HG03060 (cell line): ENCODE data around the gene FAM83C.

Experiments
- ATAC-seq: cut with Tn5 transposase; IDR thresholded peaks from one replicate; pipeline ENCODE4 v1.9.1; 2021; ENCODE audit warnings: low read depth, moderate number of reproducible peaks; ENCODE audit not compliant: unreplicated experiment

FAM83C gene

GRCh38 chr20:35291654-35292503 is at the start of gene FAM83C:
Gene FAM83C, minus strand, starts transcription at chr20:35292425. Its CDS starts 121 bp downstream, at chr20:35292304.
- no peak for ATAC-seq

- ATAC-seq: no peak
Observed at GRCh38 chr20:35341366-35342028, 49.3 kb upstream of the FAM83C start.

- ATAC-seq: no peak
Observed at GRCh38 chr20:35340436-35340835, 48.2 kb upstream of the FAM83C start.

- no peak for ATAC-seq
Observed at GRCh38 chr20:35339636-35340035, 47.4 kb upstream of the FAM83C start.

GRCh38 chr20:35339007-35339406 is 46.8 kb upstream of the FAM83C start:
- ATAC-seq: no peak

GRCh38 chr20:35334311-35335101 is 42.3 kb upstream of the FAM83C start:
- ATAC-seq: no peak

GRCh38 chr20:35333606-35334005 is 41.4 kb upstream of the FAM83C start:
- ATAC-seq: no peak

- no peak for ATAC-seq
Observed at GRCh38 chr20:35332540-35333200, 40.4 kb upstream of the FAM83C start.

GRCh38 chr20:35329435-35330139 is 37.4 kb upstream of the FAM83C start:
- ATAC-seq: no peak

- ATAC-seq: no peak
Observed at GRCh38 chr20:35328689-35329088, 36.5 kb upstream of the FAM83C start.

- ATAC-seq: no peak
Observed at GRCh38 chr20:35328095-35328685, 36.0 kb upstream of the FAM83C start.

GRCh38 chr20:35327074-35327976 is 35.1 kb upstream of the FAM83C start:
- no peak for ATAC-seq

- no peak for ATAC-seq
Observed at GRCh38 chr20:35326740-35327073, 34.5 kb upstream of the FAM83C start.

- ATAC-seq: no peak
Observed at GRCh38 chr20:35326021-35326739, 34.0 kb upstream of the FAM83C start.

GRCh38 chr20:35325401-35325800 is 33.2 kb upstream of the FAM83C start:
- no peak for ATAC-seq

- no peak for ATAC-seq
Observed at GRCh38 chr20:35320396-35321126, 28.3 kb upstream of the FAM83C start.

GRCh38 chr20:35319871-35320197 is 27.6 kb upstream of the FAM83C start:
- ATAC-seq: no peak
